ENCODE results near the gene COL6A1. TPM values are rescaled to one million over a fixed set of nuclear protein-coding genes. Genes with fewer than 3 reads are reported as not detected.

Gene COL6A1
- 18.1 to 23.1 TPM (median 19.1 TPM) in 5 replicates for total RNA-seq (2022; extraction: Qiagen RNA extraction; ENCODE audit: low read depth)

DNA sequence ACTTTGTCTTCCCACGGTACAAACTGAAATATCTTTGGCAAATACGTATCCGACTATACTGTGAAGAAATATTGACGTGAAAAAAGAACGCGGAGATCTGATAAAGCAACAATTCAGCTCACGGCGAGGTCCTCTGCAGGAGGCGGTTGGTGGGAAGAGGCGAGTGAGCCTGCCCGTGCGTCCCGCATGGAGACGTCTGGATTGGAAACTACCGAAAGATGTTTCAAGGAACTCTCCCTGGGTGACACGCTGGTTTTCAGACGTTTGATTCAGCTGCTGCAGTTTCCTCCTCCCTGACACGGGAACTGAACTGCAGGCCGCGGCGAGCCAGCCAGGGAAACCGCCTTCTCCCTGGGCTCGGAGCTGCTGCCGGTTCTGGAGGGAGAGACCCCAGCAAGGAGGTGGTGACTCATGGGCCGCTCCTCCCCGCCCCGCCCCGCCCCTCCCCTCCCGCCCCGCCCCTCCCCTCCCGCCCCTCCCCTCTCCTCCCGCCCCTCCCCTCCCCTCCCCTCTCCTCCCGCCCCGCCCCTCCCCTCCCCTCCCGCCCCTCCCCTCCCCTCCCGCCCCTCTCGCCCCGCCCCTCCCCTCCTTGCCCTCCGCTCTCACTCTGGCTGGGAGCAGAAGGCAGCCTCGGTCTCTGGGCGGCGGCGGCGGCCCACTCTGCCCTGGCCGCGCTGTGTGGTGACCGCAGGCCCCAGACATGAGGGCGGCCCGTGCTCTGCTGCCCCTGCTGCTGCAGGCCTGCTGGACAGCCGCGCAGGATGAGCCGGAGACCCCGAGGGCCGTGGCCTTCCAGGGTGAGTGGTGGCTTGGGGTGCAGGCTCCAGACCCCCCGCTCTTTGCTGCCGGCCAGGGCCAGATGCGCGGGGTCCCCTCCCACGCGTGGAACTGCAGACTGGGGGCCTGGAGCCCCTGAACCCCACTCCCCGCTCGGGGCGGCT is at the start of gene COL6A1:
Gene COL6A1 (plus strand): TSS at position 620 of the 941 bp plus-strand sequence. CDS start 81 bp downstream, at position 701.

Other genes with a start within 250 kb of the COL6A1 start
- 14.2 to 16.4 TPM (median 15.6 TPM) in 5 replicates for gene COL6A2, start 116.3 kb downstream of the COL6A1 start, total RNA-seq (2022; extraction: Qiagen RNA extraction; ENCODE audit: low read depth)
- 0.09 TPM in 1 of 5 replicates, not detected in the others for gene FTCD, start 173.8 kb downstream of the COL6A1 start, total RNA-seq (2022; extraction: Qiagen RNA extraction; ENCODE audit: low read depth)
- gene SPATC1L, start 202.7 kb downstream of the COL6A1 start, total RNA-seq (2022; extraction: Qiagen RNA extraction; ENCODE audit: low read depth): 0.15 to 0.34 TPM (median 0.22 TPM) in 4 of 5 replicates, not detected in the other
- gene LSS, start 247.0 kb downstream of the COL6A1 start, total RNA-seq (2022; extraction: Qiagen RNA extraction; ENCODE audit: low read depth): 11.1 to 15.6 TPM (median 14.3 TPM) in 5 replicates

Data from A549 treated with GW870086 at 1 μM for 4 hours (cell line).